KMS-11 (cell line): ENCODE data around the gene PARS2.

Experiments used
- H2AFZ ChIP-seq: fragments of 200-600 bp; sonication (generic); 2 replicates; pipeline ENCODE4 v1.6.1; 2016; ENCODE audit warnings: antibody characterized with exemption, mixed run types, low read depth
- H3K27ac ChIP-seq: fragments of 200-600 bp; sonication (generic); 2 replicates; pipeline ENCODE4 v1.6.1; 2016; ENCODE audit warnings: mild to moderate bottlenecking, mixed run types
- H3K27me3 ChIP-seq: fragments of 200-600 bp; sonication (generic); 2 replicates; pipeline ENCODE4 v1.6.1; 2017; ENCODE audit warnings: mild to moderate bottlenecking, low read depth, mixed run types, moderate library complexity; ENCODE audit not compliant: insufficient read depth
- H3K36me3 ChIP-seq: fragments of 200-600 bp; sonication (generic); 2 replicates; pipeline ENCODE4 v1.6.1; 2017; ENCODE audit warnings: mild to moderate bottlenecking, mixed run types; ENCODE audit not compliant: insufficient read depth
- H3K4me1 ChIP-seq: fragments of 200-600 bp; sonication (generic); 2 replicates; pipeline ENCODE4 v1.6.1; 2016; ENCODE audit warnings: mild to moderate bottlenecking, low read depth, mixed run types; ENCODE audit not compliant: poor library complexity, severe bottlenecking
- H3K4me2 ChIP-seq: fragments of 200-600 bp; sonication (generic); 2 replicates; pipeline ENCODE4 v1.7.0; 2016; ENCODE audit warnings: mild to moderate bottlenecking, mixed run types
- H3K4me3 ChIP-seq: fragments of 200-600 bp; sonication (generic); IDR thresholded peaks from 2 replicates; pipeline ENCODE4 v1.6.1; 2017; ENCODE audit warnings: low read depth, low read length, mixed read lengths; ENCODE audit not compliant: insufficient read depth
- H3K79me2 ChIP-seq: fragments of 200-600 bp; sonication (generic); 2 replicates; pipeline ENCODE4 v1.6.1; 2016; ENCODE audit warnings: low read depth, mixed run types; ENCODE audit not compliant: insufficient read depth
- H3K9ac ChIP-seq: fragments of 200-600 bp; sonication (generic); 2 replicates; pipeline ENCODE4 v1.6.1; 2016; ENCODE audit warnings: mild to moderate bottlenecking, mixed run types
- H4K20me1 ChIP-seq: fragments of 200-600 bp; sonication (generic); 2 replicates; pipeline ENCODE4 v1.6.1; 2016; ENCODE audit warnings: mild to moderate bottlenecking, mixed run types; ENCODE audit not compliant: insufficient read depth
- CTCF ChIP-seq: fragments of 200-600 bp; sonication (generic); conservative IDR thresholded peaks from 2 replicates; pipeline ENCODE4 v1.6.1; 2017; ENCODE audit warnings: low read depth, mild to moderate bottlenecking, antibody characterized with exemption, low read length, moderate library complexity, mixed read lengths

The PARS2 gene

GRCh38 chr1:54711536-54711935 is 52.8 kb downstream of the PARS2 start:
- no peak overlapping the region for H3K9ac ChIP-seq
- no peaks in the 10 kb centered on the region for H3K36me3 ChIP-seq
- H3K79me2 ChIP-seq = 0 out of 2 replicates have a peak, but pooled peaks cover 5% of the 10 kb centered on the region
- no peak overlapping the region for H2AFZ ChIP-seq
- no peak overlapping the region for H3K27ac ChIP-seq
- H3K27me3 ChIP-seq = no peaks in the 10 kb centered on the region
- no peaks in the 10 kb centered on the region for H3K4me1 ChIP-seq
- TF ChIP-seq CTCF = no peak
- H3K4me2 ChIP-seq = no peak overlapping the region
- H3K4me3 ChIP-seq = no peak overlapping the region
- no peaks in the 10 kb centered on the region for H4K20me1 ChIP-seq

- no peak overlapping the region for H3K4me2 ChIP-seq
- H3K79me2 ChIP-seq = no peaks in the 10 kb centered on the region
- H3K9ac ChIP-seq = no peak overlapping the region
- H3K4me3 ChIP-seq = no peak overlapping the region
- H4K20me1 ChIP-seq = no peaks in the 10 kb centered on the region
- H3K27ac ChIP-seq = no peak overlapping the region
- TF ChIP-seq CTCF = no peak
- H3K36me3 ChIP-seq = no peaks in the 10 kb centered on the region
- no peaks in the 10 kb centered on the region for H3K27me3 ChIP-seq
- no peak overlapping the region for H2AFZ ChIP-seq
- H3K4me1 ChIP-seq = no peaks in the 10 kb centered on the region
Measured at GRCh38 chr1:54710841-54711240, 53.5 kb downstream of the PARS2 start.

GRCh38 chr1:54710434-54710833 is 53.9 kb downstream of the PARS2 start:
- Histone ChIP-seq H3K9ac (no peak overlapping the region), H3K4me3 (no peak overlapping the region), H2AFZ (no peak overlapping the region), H3K79me2 (no peaks in the 10 kb centered on the region), H3K4me1 (no peaks in the 10 kb centered on the region), H3K36me3 (no peaks in the 10 kb centered on the region), H3K27me3 (no peaks in the 10 kb centered on the region), H3K27ac (no peak overlapping the region), H3K4me2 (no peak overlapping the region), H4K20me1 (no peaks in the 10 kb centered on the region)
- no peak for TF ChIP-seq CTCF

- Histone ChIP-seq H3K9ac (no peak overlapping the region), H3K36me3 (no peaks in the 10 kb centered on the region), H3K4me2 (no peak overlapping the region), H3K27me3 (no peaks in the 10 kb centered on the region), H4K20me1 (no peaks in the 10 kb centered on the region), H3K4me1 (no peaks in the 10 kb centered on the region), H3K4me3 (no peak overlapping the region), H2AFZ (no peak overlapping the region), H3K27ac (no peak overlapping the region), H3K79me2 (no peaks in the 10 kb centered on the region)
- TF ChIP-seq CTCF = no peak
Measured at GRCh38 chr1:54709547-54710292, 54.6 kb downstream of the PARS2 start.
